WERI-Rb-1 (cell line): ENCODE data around the gene CASP7.

Source experiments
- DNase-seq: peaks from one replicate; pipeline ENCODE4 v3.0.0-alpha.2; 2020
- H3K27ac ChIP-seq: fragments of 250-450 bp; sonication (Bioruptor Pico); 2 replicates; pipeline ENCODE4 v1.5.1; 2020; ENCODE audit warnings: mild to moderate bottlenecking, moderate library complexity
- H3K27me3 ChIP-seq: fragments of 250-450 bp; sonication (Bioruptor Pico); 2 replicates; pipeline ENCODE4 v1.5.1; 2021; ENCODE audit warnings: mild to moderate bottlenecking, low read depth, moderate library complexity; ENCODE audit not compliant: insufficient read depth, severe bottlenecking
- H3K36me3 ChIP-seq: fragments of 250-450 bp; sonication (Bioruptor Pico); 2 replicates; pipeline ENCODE4 v1.5.1; 2020; ENCODE audit warnings: mild to moderate bottlenecking, moderate library complexity
- H3K4me3 ChIP-seq: 2 replicates; pipeline ENCODE4 v1.5.1; 2011; ENCODE audit warnings: low read depth, mild to moderate bottlenecking, control low read depth, low read length
- H3K9me3 ChIP-seq: fragments of 250-450 bp; sonication (Bioruptor Pico); 2 replicates; pipeline ENCODE4 v1.5.1; 2021; ENCODE audit warnings: mild to moderate bottlenecking, moderate library complexity; ENCODE audit not compliant: severe bottlenecking
- TF ChIP-seq, protein P1 (sequence below): IDR thresholded peaks from 2 replicates; pipeline ENCODE4 v1.5.1; 2011; ENCODE audit warnings: low read depth, mild to moderate bottlenecking, control low read depth, inconsistent platforms, low read length

The CASP7 gene

DNA sequence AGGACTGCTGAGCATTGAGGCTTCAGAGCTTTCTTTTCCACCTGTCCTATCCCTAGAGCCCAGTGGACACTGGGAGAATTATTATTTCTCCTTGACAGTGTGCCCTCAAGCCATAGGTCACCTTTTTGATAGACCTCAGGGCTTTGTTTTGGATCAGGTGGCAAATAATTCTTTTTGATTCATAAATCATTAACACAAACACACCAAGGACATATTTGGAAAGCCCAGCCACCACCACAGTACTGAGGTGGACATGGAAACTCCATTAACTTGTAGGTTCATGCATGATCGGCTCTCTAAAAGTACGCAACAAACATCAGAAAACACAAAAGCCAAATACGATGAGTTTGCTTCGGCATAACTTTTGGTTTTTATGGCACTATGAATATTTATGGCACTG is 53.9 kb downstream of the CASP7 start:
- TF ChIP-seq, protein P1, sequence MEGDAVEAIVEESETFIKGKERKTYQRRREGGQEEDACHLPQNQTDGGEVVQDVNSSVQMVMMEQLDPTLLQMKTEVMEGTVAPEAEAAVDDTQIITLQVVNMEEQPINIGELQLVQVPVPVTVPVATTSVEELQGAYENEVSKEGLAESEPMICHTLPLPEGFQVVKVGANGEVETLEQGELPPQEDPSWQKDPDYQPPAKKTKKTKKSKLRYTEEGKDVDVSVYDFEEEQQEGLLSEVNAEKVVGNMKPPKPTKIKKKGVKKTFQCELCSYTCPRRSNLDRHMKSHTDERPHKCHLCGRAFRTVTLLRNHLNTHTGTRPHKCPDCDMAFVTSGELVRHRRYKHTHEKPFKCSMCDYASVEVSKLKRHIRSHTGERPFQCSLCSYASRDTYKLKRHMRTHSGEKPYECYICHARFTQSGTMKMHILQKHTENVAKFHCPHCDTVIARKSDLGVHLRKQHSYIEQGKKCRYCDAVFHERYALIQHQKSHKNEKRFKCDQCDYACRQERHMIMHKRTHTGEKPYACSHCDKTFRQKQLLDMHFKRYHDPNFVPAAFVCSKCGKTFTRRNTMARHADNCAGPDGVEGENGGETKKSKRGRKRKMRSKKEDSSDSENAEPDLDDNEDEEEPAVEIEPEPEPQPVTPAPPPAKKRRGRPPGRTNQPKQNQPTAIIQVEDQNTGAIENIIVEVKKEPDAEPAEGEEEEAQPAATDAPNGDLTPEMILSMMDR, result no peak
- no peak for DNase-seq
- no peaks in the 10 kb centered on the region for H3K27me3 ChIP-seq
- no peaks in the 10 kb centered on the region for H3K36me3 ChIP-seq
- H3K9me3 ChIP-seq, result no peaks in the 10 kb centered on the region
- no peak overlapping the region for H3K27ac ChIP-seq
- H3K4me3 ChIP-seq, result no peak overlapping the region

DNA sequence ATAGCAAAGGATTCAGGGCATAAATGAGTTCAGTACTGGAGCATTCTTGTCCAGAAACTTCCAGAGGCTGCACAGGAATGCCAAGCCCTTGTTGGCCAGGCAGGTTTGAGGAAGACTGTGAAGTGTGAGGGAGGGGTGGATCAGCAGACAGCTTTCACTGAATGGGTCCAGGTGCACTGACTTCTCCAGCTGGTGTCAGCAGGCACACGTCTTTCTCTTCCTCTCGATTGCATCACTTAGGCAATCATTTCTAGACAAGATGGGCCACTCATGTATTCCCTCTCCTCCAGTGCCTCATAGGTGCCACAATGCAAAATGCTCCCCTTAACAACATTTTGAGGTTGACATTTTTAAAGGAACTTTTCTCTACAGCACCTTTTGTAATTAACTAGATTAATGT is 56.2 kb downstream of the CASP7 start:
- Histone ChIP-seq H3K27me3 (no peaks in the 10 kb centered on the region), H3K36me3 (no peaks in the 10 kb centered on the region), H3K27ac (no peak overlapping the region), H3K9me3 (no peaks in the 10 kb centered on the region), H3K4me3 (no peak overlapping the region)
- TF ChIP-seq, protein P1, result no peak
- no peak for DNase-seq

DNA sequence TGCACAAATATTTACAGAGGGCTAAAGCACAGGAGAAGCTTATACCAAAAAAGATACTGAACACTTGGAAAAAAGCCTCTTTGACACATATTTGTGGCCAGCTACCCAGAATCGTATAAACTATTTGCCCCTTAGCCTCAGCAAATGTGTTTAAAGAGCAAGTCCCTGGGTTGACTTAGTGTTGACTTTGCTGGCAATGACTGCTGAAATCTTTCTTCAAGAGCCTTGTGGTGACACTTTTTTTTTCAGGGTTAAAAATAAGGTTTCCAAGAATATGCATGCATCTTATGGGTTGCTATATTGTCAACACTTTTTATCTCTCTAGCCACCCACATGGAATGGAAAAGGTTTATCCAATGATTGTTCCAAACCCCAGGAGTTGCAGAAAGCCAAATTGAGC is 56.9 kb downstream of the CASP7 start:
- H3K36me3 ChIP-seq, result no peaks in the 10 kb centered on the region
- no peaks in the 10 kb centered on the region for H3K9me3 ChIP-seq
- TF ChIP-seq, protein P1, result no peak
- no peak overlapping the region for H3K27ac ChIP-seq
- H3K27me3 ChIP-seq, result no peaks in the 10 kb centered on the region
- DNase-seq, result no peak
- H3K4me3 ChIP-seq, result no peak overlapping the region

DNA sequence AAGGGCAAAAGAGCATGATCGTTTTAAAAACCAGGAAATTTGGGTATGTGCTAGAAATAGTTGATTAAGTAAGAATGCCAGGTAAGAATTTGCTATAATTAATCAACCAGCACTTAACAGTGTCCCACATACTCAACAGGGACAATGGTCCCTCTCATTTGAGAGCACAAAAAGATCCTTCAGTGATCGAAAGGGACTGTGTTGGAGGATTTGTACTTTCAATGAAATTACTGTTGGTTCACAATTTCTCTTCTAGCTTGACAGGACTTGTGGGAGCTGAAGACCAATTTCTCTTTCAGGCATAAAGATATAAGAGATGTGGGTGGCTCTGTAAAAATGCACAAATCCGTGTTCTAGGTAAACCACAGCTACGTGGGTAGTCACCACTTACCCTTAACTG is 59.3 kb downstream of the CASP7 start:
- TF ChIP-seq, protein P1, result no peak
- no peak overlapping the region for H3K27ac ChIP-seq
- DNase-seq, result no peak
- no peaks in the 10 kb centered on the region for H3K36me3 ChIP-seq
- H3K27me3 ChIP-seq, result no peaks in the 10 kb centered on the region
- no peaks in the 10 kb centered on the region for H3K9me3 ChIP-seq
- no peak overlapping the region for H3K4me3 ChIP-seq

DNA sequence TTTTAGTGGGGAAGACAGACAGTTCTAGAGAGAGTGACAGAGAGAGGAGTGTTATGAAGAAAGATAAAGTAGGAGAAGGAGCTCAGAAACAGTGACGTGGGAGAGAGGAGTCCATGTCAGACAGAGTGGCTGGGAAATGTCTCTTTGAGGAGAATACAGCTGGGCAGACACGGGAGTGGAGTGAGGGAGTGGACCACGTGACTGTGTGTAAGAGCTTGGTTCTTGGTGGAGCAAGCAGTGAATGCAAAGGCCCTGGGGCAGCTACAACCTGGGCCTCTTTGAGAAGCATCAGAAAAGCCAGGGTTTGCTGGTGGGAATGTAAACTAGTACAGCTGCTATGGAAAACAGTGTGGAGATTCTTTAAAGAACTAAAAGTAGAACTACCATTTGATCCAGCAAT is 59.9 kb downstream of the CASP7 start:
- no peak for DNase-seq
- H3K4me3 ChIP-seq, result no peak overlapping the region
- TF ChIP-seq, protein P1, result no peak
- no peaks in the 10 kb centered on the region for H3K9me3 ChIP-seq
- H3K27me3 ChIP-seq, result no peaks in the 10 kb centered on the region
- H3K27ac ChIP-seq, result no peak overlapping the region
- H3K36me3 ChIP-seq, result no peaks in the 10 kb centered on the region

DNA sequence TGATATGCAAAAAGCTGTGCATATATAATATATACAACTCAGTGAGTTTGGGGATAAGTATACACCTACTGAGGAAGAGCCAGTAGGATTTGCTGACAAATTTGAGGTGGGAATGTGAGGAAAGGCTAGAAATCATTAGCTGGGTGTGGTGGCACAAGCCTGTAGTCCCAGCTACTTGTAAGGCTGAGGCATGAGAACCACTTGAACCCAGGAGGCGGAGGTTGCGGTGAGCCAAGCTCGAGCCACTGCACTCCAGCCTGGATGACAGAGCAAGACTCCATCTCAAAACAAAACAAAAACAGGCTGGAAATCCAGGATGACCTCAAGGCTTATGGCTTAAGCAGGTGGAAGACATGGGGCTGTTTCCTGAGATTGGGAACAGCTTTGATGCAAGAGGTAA is 61.1 kb downstream of the CASP7 start:
- Histone ChIP-seq H3K9me3 (no peaks in the 10 kb centered on the region), H3K27me3 (no peaks in the 10 kb centered on the region), H3K36me3 (no peaks in the 10 kb centered on the region), H3K4me3 (no peak overlapping the region), H3K27ac (no peak overlapping the region)
- DNase-seq, result no peak
- TF ChIP-seq, protein P1, result no peak
